Measurements from ENCODE around the gene METTL8.
A peak's percentile ranks its signal among the peaks of the same experiment; 100 is the strongest.

METTL8 gene

GRCh38 chr2:171434013-171434989, 511 bp upstream of the METTL8 start, which contains the start of gene DCAF17:
TSS of gene DCAF17 (plus strand) at chr2:171434226. CDS start at chr2:171434578, 352 bp downstream.
- DNase-seq = peak; percentile 93
- peak within 1 kb of the TSS; percentile 78 for H3K27ac ChIP-seq
- in situ Hi-C loops (cut with HindIII; ENCODE audit: low pct_ligation_motif_present, low sequenced_read_pairs) = no loop called here
- TF ChIP-seq, protein P1, sequence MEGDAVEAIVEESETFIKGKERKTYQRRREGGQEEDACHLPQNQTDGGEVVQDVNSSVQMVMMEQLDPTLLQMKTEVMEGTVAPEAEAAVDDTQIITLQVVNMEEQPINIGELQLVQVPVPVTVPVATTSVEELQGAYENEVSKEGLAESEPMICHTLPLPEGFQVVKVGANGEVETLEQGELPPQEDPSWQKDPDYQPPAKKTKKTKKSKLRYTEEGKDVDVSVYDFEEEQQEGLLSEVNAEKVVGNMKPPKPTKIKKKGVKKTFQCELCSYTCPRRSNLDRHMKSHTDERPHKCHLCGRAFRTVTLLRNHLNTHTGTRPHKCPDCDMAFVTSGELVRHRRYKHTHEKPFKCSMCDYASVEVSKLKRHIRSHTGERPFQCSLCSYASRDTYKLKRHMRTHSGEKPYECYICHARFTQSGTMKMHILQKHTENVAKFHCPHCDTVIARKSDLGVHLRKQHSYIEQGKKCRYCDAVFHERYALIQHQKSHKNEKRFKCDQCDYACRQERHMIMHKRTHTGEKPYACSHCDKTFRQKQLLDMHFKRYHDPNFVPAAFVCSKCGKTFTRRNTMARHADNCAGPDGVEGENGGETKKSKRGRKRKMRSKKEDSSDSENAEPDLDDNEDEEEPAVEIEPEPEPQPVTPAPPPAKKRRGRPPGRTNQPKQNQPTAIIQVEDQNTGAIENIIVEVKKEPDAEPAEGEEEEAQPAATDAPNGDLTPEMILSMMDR (IDR thresholded peaks at IDR 0.05; ENCODE audit: low read depth, low read length, missing control alignments) = no peak
- H3K27me3 ChIP-seq (replicated peaks) = no peaks in the 10 kb centered on the region
- peak within 1 kb of the TSS; percentile 97 for H3K4me3 ChIP-seq (ENCODE audit: low read depth, low read length)
- peaks cover 4% of the 10 kb centered on the region for H3K36me3 ChIP-seq (replicated peaks)

- Histone ChIP-seq H3K27ac (peak overlapping the region; percentile 23), H3K36me3 (replicated peaks) (peaks cover 4% of the 10 kb centered on the region), H3K27me3 (replicated peaks) (no peaks in the 10 kb centered on the region), H3K4me3 (ENCODE audit: low read depth, low read length) (peak overlapping the region; percentile 97)
- DNase-seq = peak; percentile 14
- TF ChIP-seq, protein P1 (IDR thresholded peaks at IDR 0.05; ENCODE audit: low read depth, low read length, missing control alignments) = no peak
- in situ Hi-C loops (cut with HindIII; ENCODE audit: low pct_ligation_motif_present, low sequenced_read_pairs) = no loop called here
These were observed 624 bp downstream of the METTL8 start for GRCh38 chr2:171432969-171433762.

DNA sequence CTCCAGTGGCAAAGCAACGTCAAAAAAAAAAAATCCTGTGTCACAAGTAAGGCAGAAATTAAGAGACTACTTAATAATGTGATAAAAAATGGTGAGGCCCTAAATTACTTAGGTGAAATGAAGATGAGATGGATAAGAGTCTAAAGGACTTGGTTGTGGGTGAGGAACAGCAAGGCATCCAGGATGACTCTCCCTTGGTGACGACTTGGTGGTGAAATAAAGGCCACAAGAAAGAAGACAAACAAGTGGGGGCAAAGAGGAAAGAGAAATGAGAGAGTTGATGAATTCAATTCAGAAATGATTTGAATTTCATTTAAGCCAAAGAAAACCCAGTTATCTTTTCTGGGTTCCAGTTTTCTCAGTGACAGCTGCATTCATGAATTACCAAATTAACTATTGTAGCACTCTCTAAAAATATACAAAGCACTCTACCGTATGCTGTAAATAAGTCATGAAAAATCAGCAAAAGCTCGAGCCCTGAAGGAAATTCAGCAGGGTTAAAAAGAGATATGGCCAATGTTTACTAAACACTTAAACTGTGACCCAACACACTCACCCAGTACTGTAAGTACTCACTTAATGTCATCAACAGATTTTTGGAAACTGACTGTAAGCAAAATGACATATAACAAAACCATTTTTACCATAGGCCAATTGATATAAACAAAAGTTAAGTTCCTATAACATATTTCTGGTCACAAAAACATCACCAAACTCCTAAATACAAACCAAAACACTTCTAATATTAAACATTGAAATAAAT, 1.4 kb downstream of the METTL8 start:
- no peak overlapping the region for H3K4me3 ChIP-seq (ENCODE audit: low read depth, low read length)
- in situ Hi-C loops (cut with HindIII; ENCODE audit: low pct_ligation_motif_present, low sequenced_read_pairs) = no loop called here
- TF ChIP-seq, protein P1 (IDR thresholded peaks at IDR 0.05; ENCODE audit: low read depth, low read length, missing control alignments) = no peak
- H3K36me3 ChIP-seq (replicated peaks) = peaks cover 2% of the 10 kb centered on the region
- DNase-seq = no peak
- no peak overlapping the region for H3K27ac ChIP-seq
- no peaks in the 10 kb centered on the region for H3K27me3 ChIP-seq (replicated peaks)

DNA sequence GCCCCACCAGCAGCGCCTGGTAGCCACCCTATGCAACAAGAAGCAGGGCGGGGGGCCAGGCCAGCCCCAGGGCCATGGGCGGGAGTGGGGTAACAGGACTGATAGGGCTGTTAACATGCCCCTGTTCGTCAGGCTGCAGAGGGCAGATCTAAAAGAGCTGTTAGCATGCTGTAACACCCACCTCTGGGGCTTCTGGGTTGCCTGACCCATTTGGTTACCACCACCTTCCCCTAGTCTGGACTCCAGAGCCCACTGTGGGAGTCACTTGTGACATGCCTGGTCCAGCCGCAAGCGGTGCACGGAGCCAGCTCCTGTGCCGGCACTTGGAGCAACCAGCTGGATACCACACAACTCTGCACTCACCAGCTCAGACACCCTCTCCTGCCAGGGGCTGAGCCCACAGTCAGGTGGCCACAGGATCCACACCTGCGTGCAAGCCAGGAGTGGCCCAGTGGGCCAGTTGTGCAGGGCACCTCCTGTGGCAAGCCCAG, 2.1 kb downstream of the METTL8 start:
- H3K27ac ChIP-seq = no peak overlapping the region
- in situ Hi-C loops (cut with HindIII; ENCODE audit: low pct_ligation_motif_present, low sequenced_read_pairs) = no loop called here
- no peaks in the 10 kb centered on the region for H3K36me3 ChIP-seq (replicated peaks)
- no peaks in the 10 kb centered on the region for H3K27me3 ChIP-seq (replicated peaks)
- no peak for DNase-seq
- TF ChIP-seq, protein P1 (IDR thresholded peaks at IDR 0.05; ENCODE audit: low read depth, low read length, missing control alignments) = no peak
- H3K4me3 ChIP-seq (ENCODE audit: low read depth, low read length) = no peak overlapping the region
